SHP77 (cell line): Measurements from ENCODE around the gene HM13.
A peak's percentile ranks its signal among the peaks of the same experiment; 100 is the strongest.
"Not testable (repeated sequence)": the region's sequence is repeated elsewhere in the genome, so short reads cannot be mapped to it uniquely, and the experiment has no call there.

ENCODE experiments used
- DNase-seq, 2 experiments: peaks; one replicate each; lab custom pipeline; 2025; lab: John Stamatoyannopoulos, UW

Gene HM13

DNA sequence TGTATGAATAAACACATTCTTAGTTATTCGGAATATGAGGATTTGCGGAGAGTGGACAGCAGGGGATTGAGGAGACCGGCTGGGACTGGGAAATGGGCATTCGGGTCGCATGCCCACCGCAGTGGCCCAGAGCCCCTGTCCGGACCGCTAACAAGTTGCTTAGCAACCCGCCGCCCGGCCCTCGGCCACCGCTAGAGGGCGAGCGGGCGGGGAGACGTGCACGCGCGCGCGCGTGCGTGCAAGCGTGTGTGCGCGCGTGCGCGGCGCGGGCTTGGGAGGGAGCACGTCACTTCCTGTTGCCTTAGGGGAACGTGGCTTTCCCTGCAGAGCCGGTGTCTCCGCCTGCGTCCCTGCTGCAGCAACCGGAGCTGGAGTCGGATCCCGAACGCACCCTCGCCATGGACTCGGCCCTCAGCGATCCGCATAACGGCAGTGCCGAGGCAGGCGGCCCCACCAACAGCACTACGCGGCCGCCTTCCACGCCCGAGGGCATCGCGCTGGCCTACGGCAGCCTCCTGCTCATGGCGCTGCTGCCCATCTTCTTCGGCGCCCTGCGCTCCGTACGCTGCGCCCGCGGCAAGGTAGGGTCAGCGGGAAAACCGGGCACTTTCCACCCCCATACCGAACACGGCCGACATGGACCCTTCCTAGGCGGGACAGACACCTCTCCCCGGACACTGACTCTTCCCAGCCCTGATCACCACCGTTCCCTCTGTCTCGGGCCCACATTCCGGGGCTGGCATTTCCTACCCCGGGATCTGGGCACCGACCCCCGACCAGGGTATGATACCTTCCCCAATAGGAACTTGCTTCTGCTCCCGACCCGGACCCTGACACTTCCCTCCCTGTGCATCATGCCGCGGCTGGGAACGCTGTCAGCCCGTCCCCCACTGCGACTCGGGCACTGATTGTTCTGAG is at the start of gene HM13:
Gene HM13, plus strand, starts transcription at position 289 of the 918 bp plus-strand sequence. Its CDS starts 110 bp downstream, at position 399.
- peak; percentile 96 to 98 for DNase-seq

- not testable (repeated sequence) for DNase-seq
Measured at GRCh38 chr20:31470946-31471345, 43.3 kb upstream of the HM13 start.

DNA sequence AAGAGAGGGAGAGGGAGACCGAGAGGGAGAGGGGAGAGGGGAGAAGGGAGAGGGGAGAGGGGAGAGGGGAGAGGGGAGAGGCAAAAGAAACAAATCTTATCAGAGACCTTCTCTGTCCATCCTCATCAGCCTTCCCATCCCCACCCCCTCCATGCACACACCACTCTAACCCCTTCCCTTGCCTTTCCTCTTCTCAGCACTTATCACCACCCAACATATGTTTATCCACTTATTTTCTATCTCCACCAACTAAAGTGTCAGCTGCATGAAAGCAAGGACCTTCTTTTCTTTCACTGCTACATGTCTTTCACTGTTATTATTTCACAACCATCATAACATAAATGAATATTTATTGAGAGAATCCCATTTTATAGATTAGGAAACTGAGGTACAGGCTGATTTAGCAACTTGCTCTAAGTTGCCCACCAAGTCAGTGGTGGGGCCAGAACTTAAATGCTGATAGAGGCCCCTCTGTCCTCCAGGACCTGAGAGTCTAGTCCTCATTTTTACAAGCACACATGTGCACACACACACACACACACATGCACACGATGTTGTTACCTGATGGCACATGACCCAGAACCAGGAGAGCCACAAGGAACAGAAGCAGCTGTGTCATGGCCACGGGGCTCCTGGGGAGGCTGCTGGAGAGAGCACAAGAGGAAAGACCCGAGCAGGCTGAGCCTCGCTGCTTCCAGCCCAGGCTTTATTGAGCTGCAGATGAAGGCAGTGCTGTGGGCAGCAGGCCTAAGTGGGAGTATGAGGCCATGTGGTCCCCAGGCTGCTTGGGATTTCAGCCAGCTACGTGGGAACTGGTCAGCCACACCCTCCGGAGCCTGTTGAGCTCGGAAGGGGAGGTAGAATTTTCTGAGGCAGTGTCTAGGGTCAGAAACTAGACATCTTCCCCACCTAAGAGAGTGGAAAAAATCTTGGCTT is 41.6 kb upstream of the HM13 start:
- no peak for DNase-seq

GRCh38 chr20:31473331-31474096 is 40.7 kb upstream of the HM13 start:
- DNase-seq = no peak

- DNase-seq = no peak
Measured at GRCh38 chr20:31474097-31474436, 40.2 kb upstream of the HM13 start.

GRCh38 chr20:31474758-31475427 is 39.3 kb upstream of the HM13 start, which contains the start of the genes DEFB124 and REM1:
Gene DEFB124, minus strand, starts transcription at chr20:31475127. Its CDS starts 2,114 bp downstream, at chr20:31473013.
Gene REM1, plus strand, starts transcription at chr20:31475288. Its CDS starts 1,158 bp downstream, at chr20:31476446.
- DNase-seq = no peak

DNA sequence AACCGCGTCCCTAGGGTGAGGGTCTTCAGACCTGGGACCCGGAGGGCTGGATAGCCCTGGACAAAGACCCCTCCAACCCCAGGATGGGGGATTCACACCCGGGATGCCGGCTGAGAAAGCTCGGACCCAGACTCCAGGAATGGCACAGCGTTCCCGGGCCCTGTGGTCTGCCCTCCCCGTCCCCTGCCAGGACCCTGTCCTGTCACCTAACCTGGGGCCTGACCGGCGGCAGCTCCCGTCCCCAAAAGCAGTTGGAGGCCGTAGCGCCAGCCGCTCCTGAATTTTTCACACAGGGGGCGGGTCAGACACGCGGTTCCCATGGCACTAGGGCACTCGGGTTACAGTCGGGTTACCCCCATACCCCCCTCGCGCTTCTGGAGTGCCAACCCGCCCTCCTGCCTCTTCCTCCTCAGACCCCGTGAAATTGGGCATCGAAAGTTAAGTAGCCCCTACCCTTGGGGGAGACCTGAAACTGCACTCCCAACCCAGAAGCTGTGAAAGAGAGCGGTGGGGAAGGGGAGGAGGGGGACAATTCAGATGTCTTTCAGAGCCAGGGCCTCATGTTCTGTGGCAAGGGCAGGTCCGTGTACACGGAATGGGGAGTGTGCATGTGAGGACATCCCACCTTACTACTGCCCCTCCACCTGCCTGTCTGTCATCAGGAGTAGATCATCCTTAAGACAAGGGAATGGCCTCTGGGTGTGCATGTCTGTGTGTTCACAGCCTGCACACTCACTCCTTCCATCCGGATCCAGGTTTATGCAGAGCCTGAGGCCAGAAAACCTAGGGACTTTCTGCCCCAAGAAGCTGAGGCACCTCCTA is 38.6 kb upstream of the HM13 start:
- DNase-seq = no peak

- no peak for DNase-seq
Measured at GRCh38 chr20:31476294-31476585, 38.0 kb upstream of the HM13 start.

DNA sequence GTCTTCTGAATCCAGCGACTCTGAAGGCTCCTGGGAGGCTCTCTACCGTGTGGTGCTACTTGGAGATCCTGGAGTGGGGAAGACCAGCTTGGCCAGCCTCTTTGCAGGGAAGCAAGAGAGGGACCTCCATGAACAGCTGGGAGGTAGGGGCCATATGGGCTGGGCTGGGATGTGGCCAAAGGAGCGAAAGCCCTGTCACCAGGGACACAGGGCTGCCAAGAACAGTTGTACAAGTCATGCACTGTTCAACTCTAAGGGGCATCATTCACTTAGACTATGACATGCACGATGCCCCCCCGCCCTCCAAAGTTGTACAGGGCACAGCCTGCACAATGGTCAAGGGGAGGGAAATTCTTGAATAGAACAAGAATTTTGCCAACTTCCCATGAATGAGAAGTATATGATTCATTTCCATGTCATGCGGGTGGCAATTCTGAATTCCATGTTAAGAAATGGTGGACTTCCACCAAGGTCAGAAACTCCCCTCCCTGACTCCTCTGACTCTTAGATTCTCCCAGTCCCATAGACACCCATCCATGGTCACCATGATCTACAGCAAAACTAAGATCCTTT is 37.5 kb upstream of the HM13 start:
- no peak for DNase-seq

GRCh38 chr20:31484001-31484400 is 30.2 kb upstream of the HM13 start:
- DNase-seq = no peak

DNA sequence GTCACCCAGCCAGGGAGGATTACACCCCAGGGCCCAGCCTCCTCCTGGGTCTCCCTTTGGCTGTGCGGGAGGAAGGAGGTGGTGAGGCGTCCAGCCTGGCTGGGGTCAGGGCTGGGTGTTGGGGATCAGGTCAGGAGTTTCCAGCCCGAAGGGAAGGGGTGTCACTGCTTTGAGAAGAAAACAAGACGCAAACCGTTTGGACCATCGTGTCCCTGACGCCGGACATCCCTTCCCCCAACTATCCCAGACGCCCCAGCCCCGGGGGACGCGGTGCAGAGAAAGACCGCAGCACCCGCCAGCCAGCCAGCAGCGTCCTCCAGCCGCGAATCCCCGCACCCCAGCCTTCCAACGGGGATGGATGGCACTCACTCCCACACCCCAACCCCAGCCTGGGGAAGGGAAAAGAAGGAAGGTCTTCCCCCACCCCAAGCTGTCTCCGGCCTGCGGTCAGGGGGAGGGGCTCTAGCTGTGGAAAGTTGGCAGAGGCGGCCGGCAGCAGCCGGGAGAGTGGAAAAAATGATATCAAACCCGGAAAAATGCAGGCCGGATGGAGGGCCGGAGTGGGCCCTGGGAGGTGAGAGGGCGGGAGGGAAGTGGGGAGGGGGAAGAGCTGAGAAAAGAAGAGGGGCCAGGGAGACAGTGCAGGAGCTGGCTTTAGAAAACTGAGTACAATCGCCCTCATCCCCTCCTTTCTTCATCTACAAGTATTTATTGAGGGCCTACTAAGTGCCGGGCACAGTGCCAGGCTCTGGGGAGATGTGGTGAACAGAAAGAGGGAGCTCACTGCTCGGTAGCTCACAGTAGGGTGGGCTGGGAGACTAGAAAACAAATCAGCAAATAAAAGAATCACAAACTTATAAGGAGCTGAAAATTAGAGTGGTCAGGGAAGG is 28.5 kb upstream of the HM13 start:
- DNase-seq = no peak

- no peak for DNase-seq
Measured at GRCh38 chr20:31488115-31488514, 26.1 kb upstream of the HM13 start.

- no peak for DNase-seq
Measured at GRCh38 chr20:31489152-31489551, 25.1 kb upstream of the HM13 start.

DNA sequence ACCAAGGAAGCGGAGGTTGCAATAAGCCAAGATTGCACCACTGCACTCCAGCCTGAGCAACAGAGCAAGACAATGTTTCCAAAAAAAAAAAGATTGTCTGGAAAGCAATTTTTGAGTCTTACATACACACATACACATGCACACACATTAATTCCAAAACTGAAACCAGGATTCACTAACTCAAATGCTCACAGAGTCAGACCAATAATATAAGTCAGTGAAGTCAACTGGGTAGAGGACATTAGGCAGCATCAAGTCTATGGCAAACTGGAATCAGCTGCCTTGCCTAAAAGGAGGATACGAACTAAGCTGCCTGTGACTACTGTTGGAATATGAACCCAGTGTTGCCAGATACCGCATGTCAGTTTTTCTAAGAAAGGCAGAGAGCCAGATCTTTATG is 23.5 kb upstream of the HM13 start:
- DNase-seq = no peak

GRCh38 chr20:31494131-31494530 is 20.1 kb upstream of the HM13 start:
- DNase-seq = peak in 1 of 2 experiments; percentile 11

DNA sequence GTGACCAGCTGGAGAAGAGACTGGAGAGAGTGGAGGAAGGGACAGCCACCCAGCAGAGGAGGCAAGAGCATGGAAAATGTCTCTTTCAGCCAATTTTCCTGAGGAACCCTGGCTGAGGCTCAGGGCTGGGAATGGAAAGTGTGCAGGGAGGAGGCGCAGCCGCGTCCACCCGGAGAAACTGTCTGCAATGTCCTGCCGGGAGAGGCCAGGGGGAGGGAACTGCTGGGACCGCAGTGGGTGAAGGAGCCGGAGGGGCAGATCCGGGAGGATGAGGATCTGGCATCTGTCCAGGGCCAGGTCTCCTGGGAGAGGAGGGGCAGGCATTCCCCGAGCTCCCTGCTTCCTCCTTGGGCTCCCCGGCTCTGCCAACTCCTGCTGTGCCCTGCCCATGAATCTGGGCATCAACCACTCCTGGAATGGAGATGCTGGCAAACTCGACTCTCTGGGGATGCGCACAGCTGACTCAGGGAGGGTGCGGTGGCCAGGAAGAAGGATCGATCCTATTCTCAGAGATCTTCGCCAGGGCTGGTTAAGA is 17.4 kb upstream of the HM13 start:
- DNase-seq = no peak

DNA sequence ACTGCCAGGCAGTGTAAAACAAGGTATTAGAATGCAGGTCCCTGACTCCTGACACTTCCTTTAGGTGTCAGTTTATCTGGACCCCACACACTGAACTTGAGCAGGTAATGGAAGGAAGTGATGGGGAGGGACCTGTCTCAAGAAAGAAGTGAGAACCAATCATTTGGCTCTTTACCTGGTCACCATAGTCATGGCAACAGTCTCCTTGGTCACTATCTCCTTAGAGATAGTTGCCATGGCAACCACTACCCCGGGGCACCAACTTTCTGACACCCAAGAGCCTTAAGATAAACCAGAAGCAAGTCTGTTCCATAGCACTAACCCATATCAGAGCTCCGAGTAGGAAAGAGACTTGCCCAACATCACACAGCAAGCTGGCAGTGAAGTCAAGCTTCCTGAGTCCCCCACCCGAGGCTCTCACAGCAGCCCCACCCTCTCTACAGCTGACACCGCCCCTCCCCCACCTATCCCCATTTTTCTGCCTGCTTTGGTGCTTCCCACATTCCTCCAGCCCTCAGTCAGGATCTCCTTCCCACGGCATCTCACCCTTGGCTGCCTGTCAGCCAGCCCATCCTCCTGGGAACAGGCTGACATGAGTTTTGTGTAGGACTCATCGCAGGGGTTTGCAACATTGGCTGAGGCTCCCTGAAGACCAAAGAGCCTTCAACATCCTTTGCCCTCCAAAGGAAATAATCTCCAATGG is 16.3 kb upstream of the HM13 start:
- no peak for DNase-seq

GRCh38 chr20:31500527-31500926 is 13.7 kb upstream of the HM13 start:
- DNase-seq = no peak
